GM19455 (cell line): Measurements from ENCODE around the gene EXD2.
A peak's percentile ranks its signal among the peaks of the same experiment; 100 is the strongest.
"Not testable (repeated sequence)": the region's sequence is repeated elsewhere in the genome, so short reads cannot be mapped to it uniquely, and the experiment has no call there.

Source experiments
- ATAC-seq: cut with Tn5 transposase; IDR thresholded peaks from one replicate; pipeline ENCODE4 v1.9.1; 2021; ENCODE audit not compliant: unreplicated experiment

The EXD2 gene, protein sequence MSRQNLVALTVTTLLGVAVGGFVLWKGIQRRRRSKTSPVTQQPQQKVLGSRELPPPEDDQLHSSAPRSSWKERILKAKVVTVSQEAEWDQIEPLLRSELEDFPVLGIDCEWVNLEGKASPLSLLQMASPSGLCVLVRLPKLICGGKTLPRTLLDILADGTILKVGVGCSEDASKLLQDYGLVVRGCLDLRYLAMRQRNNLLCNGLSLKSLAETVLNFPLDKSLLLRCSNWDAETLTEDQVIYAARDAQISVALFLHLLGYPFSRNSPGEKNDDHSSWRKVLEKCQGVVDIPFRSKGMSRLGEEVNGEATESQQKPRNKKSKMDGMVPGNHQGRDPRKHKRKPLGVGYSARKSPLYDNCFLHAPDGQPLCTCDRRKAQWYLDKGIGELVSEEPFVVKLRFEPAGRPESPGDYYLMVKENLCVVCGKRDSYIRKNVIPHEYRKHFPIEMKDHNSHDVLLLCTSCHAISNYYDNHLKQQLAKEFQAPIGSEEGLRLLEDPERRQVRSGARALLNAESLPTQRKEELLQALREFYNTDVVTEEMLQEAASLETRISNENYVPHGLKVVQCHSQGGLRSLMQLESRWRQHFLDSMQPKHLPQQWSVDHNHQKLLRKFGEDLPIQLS

DNA sequence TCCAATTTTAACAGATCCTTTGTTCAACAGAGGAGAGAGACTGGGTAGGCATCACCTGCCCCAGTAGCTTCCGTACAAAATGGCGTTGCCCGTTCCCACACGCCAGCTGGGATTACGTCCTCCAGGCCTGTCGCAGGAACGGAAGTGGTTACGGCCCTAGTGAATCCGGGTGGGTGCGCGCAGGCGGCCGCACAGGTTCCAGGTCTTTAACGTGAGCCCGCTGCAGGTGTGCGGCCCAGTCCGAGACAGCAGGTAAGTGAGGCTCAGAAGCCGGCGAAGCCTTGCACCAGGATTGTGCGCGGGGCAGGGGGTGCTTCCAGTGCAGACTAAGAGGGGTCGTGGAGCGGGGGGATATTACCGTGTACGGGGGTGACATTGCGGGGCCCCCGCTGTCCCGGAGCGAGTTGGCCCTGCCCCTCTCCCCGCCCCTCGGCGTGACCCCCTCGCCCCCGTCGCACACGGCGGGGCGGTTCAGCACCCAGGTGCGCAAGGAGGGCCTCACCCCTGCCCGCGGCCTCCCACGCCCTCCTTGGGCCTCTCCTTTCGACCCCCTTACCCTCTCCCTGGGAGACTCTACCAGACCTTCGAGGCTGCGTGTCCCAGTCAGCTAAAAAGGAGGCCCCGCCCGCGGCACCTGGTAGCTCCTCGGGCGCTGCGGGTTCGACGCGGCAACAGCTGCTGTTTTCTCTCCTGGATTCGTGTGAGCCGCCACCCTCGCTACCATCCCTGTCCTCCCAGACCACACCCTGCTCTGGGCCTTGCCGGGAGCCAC is at the start of gene EXD2:
Gene EXD2, plus strand, starts transcription at position 159 of the 772 bp plus-strand sequence. CDS start 17,973 bp downstream, outside the sequence.
- peak; percentile 80 for ATAC-seq

DNA sequence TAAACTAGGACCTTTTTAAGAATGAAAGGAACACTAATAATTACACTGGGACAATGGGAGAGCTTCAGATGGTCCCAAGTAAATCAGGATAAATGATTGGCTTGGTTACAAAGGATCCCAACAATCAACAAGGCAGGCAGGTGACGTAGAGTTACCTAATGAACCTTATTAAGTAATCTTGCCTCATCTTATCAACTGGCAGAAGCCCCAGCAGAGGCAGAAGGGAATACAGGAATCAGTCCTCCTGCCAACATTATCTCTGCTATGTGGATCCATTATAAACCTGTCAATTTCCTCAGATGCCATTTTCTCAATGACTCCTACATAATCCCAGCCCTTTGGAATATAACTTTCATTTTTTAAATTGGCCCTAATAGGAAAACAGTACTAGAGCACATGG is 49.7 kb upstream of the EXD2 start:
- no peak for ATAC-seq

GRCh38 chr14:69142101-69142500 is 49.2 kb upstream of the EXD2 start:
- ATAC-seq = no peak

GRCh38 chr14:69149461-69150244 is 41.6 kb upstream of the EXD2 start:
- no peak for ATAC-seq

GRCh38 chr14:69151458-69152180 is 39.7 kb upstream of the EXD2 start:
- ATAC-seq = peak; percentile 49

GRCh38 chr14:69152181-69152901 is 39.0 kb upstream of the EXD2 start:
- ATAC-seq = no peak

- no peak for ATAC-seq
Observed at GRCh38 chr14:69152902-69153151, 38.5 kb upstream of the EXD2 start, which contains the start of gene DCAF5. Gene DCAF5 (minus strand): TSS chr14:69153119. CDS start chr14:69152978, 141 bp downstream.

GRCh38 chr14:69153152-69153872 is 38.0 kb upstream of the EXD2 start:
- ATAC-seq = peak; percentile 83

DNA sequence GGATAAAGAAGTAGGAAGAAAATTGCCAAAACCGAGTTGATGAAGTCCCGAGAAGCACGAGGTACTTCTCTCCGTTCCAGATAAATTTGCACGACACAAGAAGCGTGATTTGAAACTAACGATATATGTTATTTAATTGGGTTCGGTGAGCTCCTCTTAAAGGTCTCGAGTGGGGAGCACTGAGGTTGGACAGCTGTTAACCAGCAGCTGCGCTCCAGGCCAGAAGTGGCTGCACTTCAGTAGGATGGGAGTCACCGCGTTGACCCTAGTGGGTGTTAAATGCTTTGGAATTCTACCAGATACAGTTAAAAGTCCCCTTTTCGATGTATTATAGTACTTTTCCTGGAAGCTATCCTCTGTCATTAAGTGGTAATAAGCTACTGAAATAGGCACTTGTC is 37.4 kb upstream of the EXD2 start:
- ATAC-seq = no peak

GRCh38 chr14:69154779-69155178 is 36.5 kb upstream of the EXD2 start:
- no peak for ATAC-seq

DNA sequence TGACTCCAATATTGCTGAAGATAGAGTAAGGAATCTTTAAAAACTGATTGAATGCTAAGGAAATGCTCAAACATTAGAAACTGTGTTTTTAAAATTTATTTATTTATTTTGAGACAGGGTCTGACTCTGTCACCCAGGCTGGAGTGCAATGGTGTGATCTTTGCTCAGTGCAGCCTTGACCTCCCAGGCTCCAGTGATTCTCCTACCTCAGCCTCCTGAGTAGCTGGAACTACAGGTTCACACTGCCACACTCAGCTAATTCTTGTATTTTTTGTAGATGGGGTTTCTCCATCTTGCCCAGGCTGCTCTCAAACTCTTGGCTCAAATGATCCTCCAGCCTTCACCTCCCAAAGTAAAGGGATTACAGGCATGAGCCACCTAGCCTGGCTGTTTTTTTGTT is 35.1 kb upstream of the EXD2 start:
- ATAC-seq = no peak

DNA sequence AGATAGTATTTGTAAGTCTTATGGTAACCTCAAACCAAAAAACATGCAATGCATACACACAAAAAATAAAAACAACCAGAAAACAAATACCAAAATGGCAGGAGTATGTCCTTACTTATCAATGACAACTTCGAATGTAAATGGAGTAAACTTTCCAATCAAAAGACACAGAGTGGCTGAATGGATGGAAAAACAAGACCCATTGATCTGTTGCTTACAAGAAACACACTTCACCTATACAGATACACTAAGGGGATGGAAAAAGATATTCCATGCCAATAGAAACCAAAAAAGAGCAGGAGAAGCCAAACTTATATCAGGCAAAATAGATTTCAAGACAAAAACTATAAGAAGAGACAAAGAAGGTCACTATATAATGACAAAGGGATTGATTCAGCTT is 29.7 kb upstream of the EXD2 start:
- ATAC-seq = no peak

GRCh38 chr14:69165787-69166186 is 25.5 kb upstream of the EXD2 start:
- not testable (repeated sequence) for ATAC-seq

- no peak for ATAC-seq
Observed at GRCh38 chr14:69170839-69171238, 20.5 kb upstream of the EXD2 start.

DNA sequence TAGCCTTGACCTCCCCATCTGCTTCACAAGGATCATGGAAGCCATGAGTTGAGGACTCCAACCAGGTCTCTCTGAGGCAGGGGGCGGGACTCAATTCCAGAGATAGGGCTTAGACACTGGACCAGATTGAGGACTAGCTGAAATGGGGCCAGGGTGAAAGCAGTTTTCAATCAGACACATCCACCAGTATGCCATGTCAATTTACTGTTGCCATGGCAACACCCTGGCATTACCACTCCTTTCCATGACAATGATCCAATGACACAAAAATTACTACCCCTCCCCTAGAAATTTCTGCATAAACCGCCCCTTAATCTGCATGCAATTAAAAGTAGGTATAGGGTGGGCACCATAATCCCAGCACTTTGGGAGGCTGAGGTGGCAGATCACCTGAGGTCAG is 19.7 kb upstream of the EXD2 start:
- no peak for ATAC-seq

- no peak for ATAC-seq
Observed at GRCh38 chr14:69175130-69175529, 16.2 kb upstream of the EXD2 start.

DNA sequence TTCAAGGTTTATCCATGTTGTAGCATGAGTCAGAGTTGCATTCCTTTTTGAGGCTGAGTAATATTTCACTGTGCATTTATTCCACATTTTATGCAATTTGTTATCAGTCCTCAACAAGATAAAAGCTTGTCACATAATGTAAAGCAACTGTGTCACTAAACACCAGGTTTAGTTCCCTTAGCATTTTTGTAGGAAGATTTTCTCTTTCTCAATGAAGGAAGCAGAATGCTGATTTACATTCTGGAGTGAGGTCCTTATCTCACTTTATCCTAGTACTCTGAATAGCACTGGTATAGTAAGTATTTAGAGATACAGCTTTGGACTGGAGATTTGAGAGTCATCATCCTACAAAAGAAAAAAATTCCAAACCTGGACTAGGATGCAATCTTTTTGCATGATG is 9.8 kb upstream of the EXD2 start:
- no peak for ATAC-seq

DNA sequence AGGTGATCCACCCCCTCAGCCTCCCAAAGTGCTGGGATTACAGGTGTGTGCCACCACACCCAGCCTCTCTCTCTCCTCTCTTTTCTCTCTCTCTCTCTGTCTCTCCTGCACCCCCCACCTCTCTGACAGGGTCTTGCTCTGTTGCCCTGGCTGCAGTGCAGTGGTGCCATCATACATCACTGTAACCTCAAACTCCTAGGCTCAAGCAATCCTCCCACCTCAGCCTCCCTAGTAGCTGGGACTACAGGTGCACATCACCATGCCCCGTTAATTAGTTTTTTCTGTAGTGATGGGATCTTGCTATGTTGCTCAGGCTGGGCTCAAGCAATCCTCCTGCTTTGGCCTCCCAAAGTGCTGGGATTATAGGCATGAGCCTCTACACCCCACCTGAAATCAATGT is 8.7 kb upstream of the EXD2 start:
- not testable (repeated sequence) for ATAC-seq

DNA sequence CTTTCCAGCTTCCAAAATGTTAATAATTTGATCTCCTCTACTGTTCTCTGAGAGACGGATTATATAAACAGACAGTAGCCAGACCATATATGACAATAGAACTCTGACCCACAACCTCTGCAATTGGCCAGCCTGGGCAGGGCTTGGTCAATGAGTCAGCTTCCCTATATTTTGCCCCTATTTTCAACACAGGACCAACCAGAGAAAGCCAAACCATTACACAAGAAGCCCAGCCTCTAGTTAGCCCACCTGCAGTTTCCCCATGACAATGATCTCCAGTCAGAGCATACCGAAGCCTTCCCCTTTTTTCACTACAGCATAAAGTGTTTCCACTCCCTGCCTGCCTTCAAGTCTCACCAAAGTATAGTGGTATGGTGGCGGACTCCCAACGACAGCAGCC is 7.6 kb upstream of the EXD2 start:
- ATAC-seq = no peak
